Islet of Langerhans (tissue), 1 donor: ENCODE measurements around the gene EFCAB10.
"Not testable (repeated sequence)": the region's sequence is repeated elsewhere in the genome, so short reads cannot be mapped to it uniquely, and the experiment has no call there.

Experiments
- FAIRE-seq: peaks from one replicate; lab custom pipeline; 2011; peaks lifted over from hg19 to GRCh38; lab: Jason Lieb, UNC

EFCAB10 gene

DNA sequence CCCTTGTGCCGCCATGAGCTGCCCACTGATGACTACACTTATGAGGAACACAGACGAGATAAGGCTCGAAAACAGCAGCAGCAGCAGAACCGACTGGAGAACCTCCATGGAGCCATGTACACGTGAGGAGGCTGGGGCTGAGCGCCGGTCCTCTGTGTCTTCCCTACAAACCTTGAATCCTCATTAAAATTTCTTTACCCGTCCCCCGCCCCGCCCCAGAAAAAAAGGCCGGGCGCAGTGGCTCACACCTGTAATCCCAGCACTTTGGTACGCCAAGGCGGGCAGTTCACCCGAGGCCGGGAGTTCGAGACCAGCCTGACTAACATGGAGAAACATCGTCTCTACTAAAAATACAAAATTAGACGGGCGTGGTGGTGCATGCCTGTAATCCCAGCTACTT is 50.7 kb downstream of the EFCAB10 start:
- no peak for FAIRE-seq

DNA sequence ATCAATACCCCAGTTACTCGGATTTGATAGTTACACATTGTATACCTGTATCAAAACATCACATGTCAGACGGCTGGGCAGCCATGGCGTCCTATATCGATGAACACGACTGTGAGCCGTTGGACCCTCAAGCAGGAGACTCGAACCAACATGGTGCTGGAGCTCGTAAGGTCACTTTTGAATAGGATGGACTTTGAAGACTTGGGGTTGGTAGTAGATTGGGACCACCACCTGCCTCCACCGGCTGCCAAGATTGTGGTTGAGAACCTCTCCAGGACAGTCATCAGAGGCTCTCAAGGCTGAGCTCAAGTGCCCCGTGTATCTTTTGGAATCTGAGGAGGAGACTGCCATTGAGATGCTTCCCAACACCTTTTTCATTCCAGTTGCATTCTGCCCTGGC is 51.2 kb downstream of the EFCAB10 start:
- no peak for FAIRE-seq

GRCh38 chr7:105527737-105528136 is 53.6 kb downstream of the EFCAB10 start:
- FAIRE-seq, result not testable (repeated sequence)

GRCh38 chr7:105524840-105525239 is 56.5 kb downstream of the EFCAB10 start:
- FAIRE-seq, result no peak

DNA sequence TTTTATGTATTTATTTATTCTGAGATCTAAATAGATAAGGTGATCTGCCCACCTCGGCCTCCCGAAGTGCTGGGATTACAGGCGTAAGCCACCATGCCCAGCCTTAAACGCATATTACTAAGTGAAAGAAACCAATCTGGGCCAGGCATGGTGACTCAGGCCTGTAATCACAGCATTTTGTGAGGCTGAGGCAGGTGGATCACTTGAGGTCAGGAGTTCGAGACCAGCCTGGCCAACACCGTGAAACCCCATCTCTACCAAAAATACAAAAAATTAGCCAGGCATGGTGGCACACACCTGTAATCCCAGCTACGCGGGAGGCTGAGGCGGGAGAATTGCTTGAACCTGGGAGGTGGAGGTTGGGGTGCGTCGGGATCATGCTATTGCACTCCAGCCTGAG is 56.9 kb downstream of the EFCAB10 start:
- not testable (repeated sequence) for FAIRE-seq

- FAIRE-seq, result no peak
These were observed 59.4 kb downstream of the EFCAB10 start, which contains the start of gene PUS7 for GRCh38 chr7:105521717-105522463. Gene PUS7, minus strand, starts transcription at chr7:105522271. Its CDS starts 13,759 bp downstream, at chr7:105508512.

GRCh38 chr7:105521027-105521716 is 60.1 kb downstream of the EFCAB10 start:
- no peak for FAIRE-seq

- not testable (repeated sequence) for FAIRE-seq
These were observed 60.7 kb downstream of the EFCAB10 start for GRCh38 chr7:105520620-105521019.

- no peak for FAIRE-seq
These were observed 61.9 kb downstream of the EFCAB10 start for GRCh38 chr7:105519353-105519752.

DNA sequence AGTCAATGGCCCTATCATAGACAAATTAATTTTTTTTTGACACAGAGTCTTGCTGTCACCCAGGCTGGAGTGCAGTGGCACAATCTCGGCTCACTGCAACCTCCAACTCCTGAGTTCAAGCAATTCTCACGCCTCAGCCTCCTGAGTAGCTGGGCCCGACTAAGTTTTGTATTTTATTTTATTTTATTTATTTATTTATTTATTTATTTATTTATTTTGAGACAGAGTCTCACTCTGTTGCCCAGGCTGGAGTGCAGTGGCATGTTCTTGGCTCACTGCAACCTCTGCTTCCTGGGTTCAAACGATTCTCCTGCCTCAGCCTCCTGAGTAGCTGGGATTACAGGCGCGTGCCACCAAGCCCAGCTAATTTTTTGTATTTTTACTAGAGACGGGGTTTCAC is 65.7 kb downstream of the EFCAB10 start:
- FAIRE-seq, result not testable (repeated sequence)
